Glomerular endothelial cell (primary cell): ENCODE measurements around the gene DCAF12. TPM values are rescaled to one million over a fixed set of nuclear protein-coding genes. Genes with fewer than 3 reads are reported as not detected.
"Not testable (repeated sequence)": the region's sequence is repeated elsewhere in the genome, so short reads cannot be mapped to it uniquely, and the experiment has no call there.

ENCODE experiments used
- DNase-seq: peaks from one replicate; pipeline ENCODE4 v3.0.0-alpha.2; 2011; ENCODE audit warnings: low read depth, low spot score; ENCODE audit errors: extremely low read depth
- total RNA-seq: library from RNA; depleted of rRNA; stranded (reverse); fragments of >200 nt; gene quantifications from 2 replicates; pipeline ENCODE4 v1.2.3, GENCODE V29; 2015

DCAF12 gene
- 25.0 and 25.3 TPM in 2 replicates for total RNA-seq

GRCh38 chr9:34126207-34127034 is at the start of gene DCAF12:
TSS of gene DCAF12 (minus strand) at chr9:34126698. CDS start at chr9:34126431, 267 bp downstream.
- DNase-seq: peak; percentile 54

- DNase-seq: no peak
These were observed 49.6 kb upstream of the DCAF12 start for GRCh38 chr9:34176089-34176488.

- DNase-seq: no peak
These were observed 45.4 kb upstream of the DCAF12 start for GRCh38 chr9:34171753-34172535.

GRCh38 chr9:34170237-34170991 is 43.9 kb upstream of the DCAF12 start:
- no peak for DNase-seq

GRCh38 chr9:34169125-34169524 is 42.6 kb upstream of the DCAF12 start:
- DNase-seq: no peak

- DNase-seq: no peak
These were observed 36.9 kb upstream of the DCAF12 start for GRCh38 chr9:34163434-34163833.

GRCh38 chr9:34158362-34158869 is 31.9 kb upstream of the DCAF12 start:
- no peak for DNase-seq

GRCh38 chr9:34157898-34158297 is 31.4 kb upstream of the DCAF12 start:
- no peak for DNase-seq

GRCh38 chr9:34157318-34157717 is 30.8 kb upstream of the DCAF12 start:
- no peak for DNase-seq

- no peak for DNase-seq
These were observed 27.6 kb upstream of the DCAF12 start for GRCh38 chr9:34154057-34154456.

GRCh38 chr9:34151398-34151797 is 24.9 kb upstream of the DCAF12 start:
- no peak for DNase-seq

GRCh38 chr9:34145165-34145564 is 18.7 kb upstream of the DCAF12 start:
- no peak for DNase-seq

- no peak for DNase-seq
These were observed 16.6 kb upstream of the DCAF12 start for GRCh38 chr9:34143116-34143515.

GRCh38 chr9:34140853-34141252 is 14.4 kb upstream of the DCAF12 start:
- no peak for DNase-seq

- no peak for DNase-seq
These were observed 13.1 kb upstream of the DCAF12 start for GRCh38 chr9:34139477-34140146.

- not testable (repeated sequence) for DNase-seq
These were observed 12.1 kb upstream of the DCAF12 start for GRCh38 chr9:34138644-34139043.

- DNase-seq: no peak
These were observed 8.0 kb upstream of the DCAF12 start for GRCh38 chr9:34134521-34134920.

- DNase-seq: no peak
These were observed 7.0 kb upstream of the DCAF12 start for GRCh38 chr9:34133436-34133949.

GRCh38 chr9:34131571-34131970 is 5.1 kb upstream of the DCAF12 start:
- DNase-seq: no peak
